Measurements from ENCODE around the gene PRKG1. TPM values are rescaled to one million over a fixed set of nuclear protein-coding genes. Genes with fewer than 3 reads are reported as not detected.
A peak's percentile ranks its signal among the peaks of the same experiment; 100 is the strongest.

The PRKG1 gene
- total and polyA plus RNA-seq, 2 of the 4 experiments (the other 2 are of a cell fraction), result 3.5 to 18.3 TPM

DNA sequence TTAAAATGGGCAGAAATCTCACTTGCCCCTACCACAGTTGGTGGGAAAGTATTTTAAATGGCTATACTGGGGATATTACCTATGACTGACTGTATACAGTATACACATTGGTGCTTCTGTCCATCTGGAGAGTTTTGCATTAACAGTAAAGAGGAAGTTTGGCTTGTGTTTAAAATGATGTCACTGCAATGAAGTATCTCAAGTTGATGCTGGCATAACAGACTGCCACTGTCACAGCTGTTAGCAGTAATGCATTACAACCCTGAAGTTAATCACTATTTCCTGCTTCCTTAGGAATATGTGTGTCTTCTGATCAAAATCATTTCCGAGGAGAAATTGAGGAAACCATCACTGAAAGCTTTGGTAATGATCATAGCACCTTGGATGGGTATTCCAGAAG is 1241.7 kb downstream of the PRKG1 start:
- no peak for TF ChIP-seq MAFK (IDR thresholded peaks at IDR 0.05; ENCODE audit: low read depth, low read length)
- no peak for TF ChIP-seq POLR2A (IDR thresholded peaks at IDR 0.05; ENCODE audit: low read depth, low read length)
- no peak for TF ChIP-seq CHD1 (IDR thresholded peaks at IDR 0.05; ENCODE audit: low read depth, low read length)
- TF ChIP-seq, protein P1, sequence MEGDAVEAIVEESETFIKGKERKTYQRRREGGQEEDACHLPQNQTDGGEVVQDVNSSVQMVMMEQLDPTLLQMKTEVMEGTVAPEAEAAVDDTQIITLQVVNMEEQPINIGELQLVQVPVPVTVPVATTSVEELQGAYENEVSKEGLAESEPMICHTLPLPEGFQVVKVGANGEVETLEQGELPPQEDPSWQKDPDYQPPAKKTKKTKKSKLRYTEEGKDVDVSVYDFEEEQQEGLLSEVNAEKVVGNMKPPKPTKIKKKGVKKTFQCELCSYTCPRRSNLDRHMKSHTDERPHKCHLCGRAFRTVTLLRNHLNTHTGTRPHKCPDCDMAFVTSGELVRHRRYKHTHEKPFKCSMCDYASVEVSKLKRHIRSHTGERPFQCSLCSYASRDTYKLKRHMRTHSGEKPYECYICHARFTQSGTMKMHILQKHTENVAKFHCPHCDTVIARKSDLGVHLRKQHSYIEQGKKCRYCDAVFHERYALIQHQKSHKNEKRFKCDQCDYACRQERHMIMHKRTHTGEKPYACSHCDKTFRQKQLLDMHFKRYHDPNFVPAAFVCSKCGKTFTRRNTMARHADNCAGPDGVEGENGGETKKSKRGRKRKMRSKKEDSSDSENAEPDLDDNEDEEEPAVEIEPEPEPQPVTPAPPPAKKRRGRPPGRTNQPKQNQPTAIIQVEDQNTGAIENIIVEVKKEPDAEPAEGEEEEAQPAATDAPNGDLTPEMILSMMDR (conservative IDR thresholded peaks at IDR 0.05; ENCODE audit: low read depth, low read length), result no peak
- TF ChIP-seq RAD21 (IDR thresholded peaks at IDR 0.05; ENCODE audit: low read length), result no peak
- TF ChIP-seq RFX5 (IDR thresholded peaks at IDR 0.05; ENCODE audit: low read depth, low read length), result no peak
- no peak for TF ChIP-seq FOS (IDR thresholded peaks at IDR 0.05; ENCODE audit: low read depth, low read length)
- TF ChIP-seq, protein P2, sequence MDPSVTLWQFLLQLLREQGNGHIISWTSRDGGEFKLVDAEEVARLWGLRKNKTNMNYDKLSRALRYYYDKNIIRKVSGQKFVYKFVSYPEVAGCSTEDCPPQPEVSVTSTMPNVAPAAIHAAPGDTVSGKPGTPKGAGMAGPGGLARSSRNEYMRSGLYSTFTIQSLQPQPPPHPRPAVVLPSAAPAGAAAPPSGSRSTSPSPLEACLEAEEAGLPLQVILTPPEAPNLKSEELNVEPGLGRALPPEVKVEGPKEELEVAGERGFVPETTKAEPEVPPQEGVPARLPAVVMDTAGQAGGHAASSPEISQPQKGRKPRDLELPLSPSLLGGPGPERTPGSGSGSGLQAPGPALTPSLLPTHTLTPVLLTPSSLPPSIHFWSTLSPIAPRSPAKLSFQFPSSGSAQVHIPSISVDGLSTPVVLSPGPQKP (IDR thresholded peaks at IDR 0.05; ENCODE audit: borderline replicate concordance, low read depth, low read length), result no peak
- no peak for TF ChIP-seq CEBPB (IDR thresholded peaks at IDR 0.05; ENCODE audit: low read depth, low read length)
- TF ChIP-seq SMC3 (IDR thresholded peaks at IDR 0.05; ENCODE audit: low read depth, low read length), result no peak
- no peak for TF ChIP-seq BHLHE40 (IDR thresholded peaks at IDR 0.05; ENCODE audit: low read depth, low read length)
- TF ChIP-seq NFE2L2 (IDR thresholded peaks at IDR 0.05; ENCODE audit: low read depth, low read length), result no peak
- TF ChIP-seq RCOR1 (IDR thresholded peaks at IDR 0.05; ENCODE audit: insufficient replicate concordance, low read length), result no peak
- TF ChIP-seq, protein P3, sequence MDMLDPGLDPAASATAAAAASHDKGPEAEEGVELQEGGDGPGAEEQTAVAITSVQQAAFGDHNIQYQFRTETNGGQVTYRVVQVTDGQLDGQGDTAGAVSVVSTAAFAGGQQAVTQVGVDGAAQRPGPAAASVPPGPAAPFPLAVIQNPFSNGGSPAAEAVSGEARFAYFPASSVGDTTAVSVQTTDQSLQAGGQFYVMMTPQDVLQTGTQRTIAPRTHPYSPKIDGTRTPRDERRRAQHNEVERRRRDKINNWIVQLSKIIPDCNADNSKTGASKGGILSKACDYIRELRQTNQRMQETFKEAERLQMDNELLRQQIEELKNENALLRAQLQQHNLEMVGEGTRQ (IDR thresholded peaks at IDR 0.05; ENCODE audit: low read depth, low read length), result no peak
- Histone ChIP-seq H3K56ac (ENCODE audit: extremely low read depth, insufficient read depth, low read length) (peak overlapping the region; percentile 91), H4K8ac (ENCODE audit: low read depth in 2 of 2, low read length in 2 of 2) (peak overlapping the region; percentile 77 to 96), H4K91ac (ENCODE audit: insufficient read depth, low read depth, low read length) (peak overlapping the region; percentile 96), H2BK5ac (ENCODE audit: low read depth, low read length, poor library complexity, severe bottlenecking) (peak overlapping the region; percentile 99), H3K9me3 (ENCODE audit: control insufficient read depth, insufficient read depth, low read length) (no peaks in the 10 kb centered on the region), H3K9ac (ENCODE audit: low read depth, low read length) (peak overlapping the region; percentile 83; the same call in 1 of the 2 replicates), H2AFZ (replicated peaks; ENCODE audit: low read length, poor library complexity) (no peak overlapping the region), H3K4ac (ENCODE audit: low read depth, low read length) (peak overlapping the region; percentile 98), H2AK5ac (ENCODE audit: low read depth, low read length) (peak overlapping the region; percentile 59; the same call in 1 of the 2 replicates), H3K23ac (ENCODE audit: low read depth, low read length) (peak overlapping the region; percentile 97), H3K18ac (ENCODE audit: low read depth, low read length) (peak overlapping the region; percentile 97; the same call in 1 of the 2 replicates), H3K14ac (replicated peaks; ENCODE audit: low read depth, low read length) (peak overlapping the region; percentile 96), H3K27ac (ENCODE audit: insufficient read depth, low read length) (peak overlapping the region; percentile 90), H4K20me1 (ENCODE audit: insufficient read depth, low read length) (no peaks in the 10 kb centered on the region), H2BK20ac (ENCODE audit: low read depth, low read length) (peak overlapping the region; percentile 97), H2AK9ac (replicated peaks; ENCODE audit: low read depth, low read length, poor library complexity) (no peak overlapping the region), H3K79me1 (ENCODE audit: low read depth in 1 of 2, low read length in 2 of 2) (peaks cover 0 to 38% of the 10 kb centered on the region in 2 experiments; a peak in 2 of 4 replicates), H3K4me3 (ENCODE audit: insufficient read depth, low read depth, low read length) (peak overlapping the region; percentile 81; the same call in 1 of the 2 replicates), H3K4me1 (ENCODE audit: control insufficient read depth, insufficient read depth, low read length) (peaks cover 5% of the 10 kb centered on the region; the same call in 1 of the 2 replicates), H4K5ac (ENCODE audit: low read depth, low read length) (peak overlapping the region; percentile 97), H3K36me3 (ENCODE audit: control insufficient read depth, insufficient read depth, low read length) (peaks cover 6% of the 10 kb centered on the region; the same call in 1 of the 2 replicates), H2BK15ac (ENCODE audit: low read depth, low read length) (peak overlapping the region; percentile 83; the same call in 2 of the 3 replicates), H3K27me3 (ENCODE audit: control insufficient read depth, insufficient read depth, low read length) (no peaks in the 10 kb centered on the region), H3K9me1 (ENCODE audit: insufficient read depth, low read length) (peaks cover 5% of the 10 kb centered on the region; the same call in 1 of the 2 replicates), H2BK120ac (ENCODE audit: low read depth, low read length) (peak overlapping the region; percentile 97), H3K4me2 (ENCODE audit: low read depth, low read length) (peak overlapping the region; percentile 84)
- no CpG with 5 or more reads among the region's 1 CpG for WGBS, 2 experiments (ENCODE audit: extremely low coverage in 2 of 2, insufficient read length in 1 of 2)
- no peak for ATAC-seq (ENCODE audit: low read depth)
- BruUV-seq (replicated peaks), result no TSS peak
- ChIA-PET POLR2A (ENCODE audit: unreplicated experiment) (no interaction called here), CTCF (interaction anchor here (0.6 to 0.8 kb wide), 2 partner anchors 113 to 168 kb away, joined by 3 read pairs; no protein-coding TSS in a partner anchor)
- dilution Hi-C loops (cut with HindIII; ENCODE audit: low sequenced_read_pairs, unreplicated experiment), result no loop called here
- intact Hi-C loops (cut with micrococcal nuclease), result loop anchor here (5.0 kb wide), 1 partner anchor 126 kb away; no protein-coding TSS in a partner anchor
- DNase-seq, result peak; percentile 56
- in situ Hi-C loops (cut with MboI; ENCODE audit: low sequenced_read_pairs), result no loop called here
